Measurements from ENCODE around the gene PGRMC2. TPM values are rescaled to one million over a fixed set of nuclear protein-coding genes. Genes with fewer than 3 reads are reported as not detected.

The PGRMC2 gene
- polyA plus RNA-seq, 1 experiment: 15.9 TPM

DNA sequence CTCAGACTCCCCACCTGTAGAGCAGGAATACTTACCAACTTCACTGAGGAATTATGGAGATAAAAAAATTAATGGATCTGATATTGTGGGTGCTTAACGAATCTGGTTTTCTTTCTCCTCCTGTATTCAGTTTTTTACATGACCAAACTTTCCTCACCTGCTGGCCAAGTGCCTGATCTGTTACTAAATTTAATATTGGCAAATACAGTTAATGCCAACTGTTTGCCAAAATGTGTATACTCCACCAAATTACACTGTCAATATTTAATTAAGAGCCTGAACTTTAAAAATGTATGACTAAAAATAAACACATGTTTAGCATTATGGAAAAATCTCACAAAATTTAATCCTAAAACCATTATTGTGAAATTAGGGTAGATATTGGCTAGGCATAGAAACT lies 3.3 kb downstream of the PGRMC2 start:
- no peak overlapping the region for H3K4me3 ChIP-seq (ENCODE audit: low read depth, low read length)
- no peaks in the 10 kb centered on the region for H3K27me3 ChIP-seq (ENCODE audit: control insufficient read depth, insufficient read depth, low read length)
- TF ChIP-seq, protein P1, sequence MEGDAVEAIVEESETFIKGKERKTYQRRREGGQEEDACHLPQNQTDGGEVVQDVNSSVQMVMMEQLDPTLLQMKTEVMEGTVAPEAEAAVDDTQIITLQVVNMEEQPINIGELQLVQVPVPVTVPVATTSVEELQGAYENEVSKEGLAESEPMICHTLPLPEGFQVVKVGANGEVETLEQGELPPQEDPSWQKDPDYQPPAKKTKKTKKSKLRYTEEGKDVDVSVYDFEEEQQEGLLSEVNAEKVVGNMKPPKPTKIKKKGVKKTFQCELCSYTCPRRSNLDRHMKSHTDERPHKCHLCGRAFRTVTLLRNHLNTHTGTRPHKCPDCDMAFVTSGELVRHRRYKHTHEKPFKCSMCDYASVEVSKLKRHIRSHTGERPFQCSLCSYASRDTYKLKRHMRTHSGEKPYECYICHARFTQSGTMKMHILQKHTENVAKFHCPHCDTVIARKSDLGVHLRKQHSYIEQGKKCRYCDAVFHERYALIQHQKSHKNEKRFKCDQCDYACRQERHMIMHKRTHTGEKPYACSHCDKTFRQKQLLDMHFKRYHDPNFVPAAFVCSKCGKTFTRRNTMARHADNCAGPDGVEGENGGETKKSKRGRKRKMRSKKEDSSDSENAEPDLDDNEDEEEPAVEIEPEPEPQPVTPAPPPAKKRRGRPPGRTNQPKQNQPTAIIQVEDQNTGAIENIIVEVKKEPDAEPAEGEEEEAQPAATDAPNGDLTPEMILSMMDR (IDR thresholded peaks at IDR 0.05; ENCODE audit: insufficient read depth, low read depth, low read length): no peak
- ChIA-PET POLR2A (no interaction called here), CTCF (interaction anchor here (1.0 kb wide), 1 partner anchor 9 kb away, joined by 3 read pairs; no protein-coding TSS in a partner anchor)
- no peaks in the 10 kb centered on the region for H3K36me3 ChIP-seq (ENCODE audit: control insufficient read depth, insufficient read depth, low read length)
- DNase-seq (ENCODE audit: low read depth): no peak

DNA sequence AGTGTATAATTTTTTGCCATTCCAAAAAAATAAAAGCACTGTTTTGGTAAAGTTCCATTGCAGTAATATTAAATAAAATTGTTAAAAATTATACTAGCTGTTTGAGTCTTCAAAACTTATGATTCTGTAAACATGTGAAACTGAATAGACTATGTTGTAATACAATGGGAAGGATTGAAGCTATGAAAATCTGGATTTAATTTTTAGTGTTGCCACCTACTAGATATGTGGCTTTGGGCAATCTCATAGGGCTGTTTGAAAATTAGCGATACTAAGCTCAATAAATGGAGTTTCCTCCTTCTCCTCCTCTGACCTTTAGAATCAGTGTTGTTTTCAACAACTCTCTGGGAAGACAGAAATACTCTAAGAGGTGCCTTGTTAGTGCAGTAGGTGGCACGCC lies 4.5 kb downstream of the PGRMC2 start:
- no peak for DNase-seq (ENCODE audit: low read depth)
- no peaks in the 10 kb centered on the region for H3K27me3 ChIP-seq (ENCODE audit: control insufficient read depth, insufficient read depth, low read length)
- H3K36me3 ChIP-seq (ENCODE audit: control insufficient read depth, insufficient read depth, low read length): no peaks in the 10 kb centered on the region
- POLR2A ChIA-PET: no interaction called here
- CTCF ChIA-PET: interaction anchor here (1.0 kb wide), 1 partner anchor 66 kb away, joined by 3 read pairs; no protein-coding TSS in a partner anchor
- TF ChIP-seq, protein P1 (IDR thresholded peaks at IDR 0.05; ENCODE audit: insufficient read depth, low read depth, low read length): no peak
- H3K4me3 ChIP-seq (ENCODE audit: low read depth, low read length): no peak overlapping the region

DNA sequence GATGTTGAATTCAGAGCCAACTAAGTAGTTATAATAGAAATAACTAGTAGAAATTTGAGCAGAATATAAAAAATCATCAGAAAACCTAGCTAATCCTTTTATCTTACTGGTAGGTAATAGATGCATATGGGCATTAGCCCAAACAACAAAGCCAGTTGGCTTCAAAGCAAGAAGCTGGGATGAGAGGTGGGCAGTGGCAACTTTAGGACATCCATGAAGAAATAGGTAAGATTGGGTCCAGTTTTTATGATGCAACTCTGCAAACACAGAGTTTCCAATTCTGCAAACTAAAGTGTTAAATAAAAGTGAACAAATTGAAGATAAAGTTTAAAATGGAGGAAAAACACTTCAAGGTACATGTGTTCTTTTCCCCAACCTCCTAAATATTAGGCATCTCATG lies 5.1 kb downstream of the PGRMC2 start:
- ChIA-PET POLR2A (interaction anchor here (0.7 kb wide), 1 partner anchor 41 kb away, joined by 3 read pairs; no protein-coding TSS in a partner anchor), CTCF (interaction anchor here (1.0 kb wide), 1 partner anchor 67 kb away, joined by 3 read pairs; no protein-coding TSS in a partner anchor)
- TF ChIP-seq, protein P1 (IDR thresholded peaks at IDR 0.05; ENCODE audit: insufficient read depth, low read depth, low read length): no peak
- Histone ChIP-seq H3K27me3 (ENCODE audit: control insufficient read depth, insufficient read depth, low read length) (no peaks in the 10 kb centered on the region), H3K36me3 (ENCODE audit: control insufficient read depth, insufficient read depth, low read length) (no peaks in the 10 kb centered on the region), H3K4me3 (ENCODE audit: low read depth, low read length) (no peak overlapping the region)
- DNase-seq (ENCODE audit: low read depth): no peak

DNA sequence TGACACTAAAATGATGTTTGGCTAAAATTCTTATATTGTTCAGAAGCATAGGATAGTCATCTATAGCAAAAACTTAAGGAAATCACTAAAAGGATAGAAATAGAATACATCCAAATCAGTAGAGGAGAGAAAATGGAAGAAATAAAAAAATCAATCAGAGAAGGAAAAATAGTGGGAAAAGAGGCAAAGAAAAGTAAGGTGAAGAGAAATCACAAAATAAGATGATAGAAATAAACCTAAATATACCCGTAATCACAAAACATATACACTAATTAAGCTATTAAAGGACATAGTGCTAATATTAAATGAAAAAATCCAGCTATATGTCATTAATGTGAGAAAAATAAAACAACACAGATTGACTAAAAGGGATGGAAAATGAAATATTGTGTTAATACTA lies 6.3 kb downstream of the PGRMC2 start:
- H3K4me3 ChIP-seq (ENCODE audit: low read depth, low read length): no peak overlapping the region
- no peak for DNase-seq (ENCODE audit: low read depth)
- TF ChIP-seq, protein P1 (IDR thresholded peaks at IDR 0.05; ENCODE audit: insufficient read depth, low read depth, low read length): no peak
- no peaks in the 10 kb centered on the region for H3K27me3 ChIP-seq (ENCODE audit: control insufficient read depth, insufficient read depth, low read length)
- no peaks in the 10 kb centered on the region for H3K36me3 ChIP-seq (ENCODE audit: control insufficient read depth, insufficient read depth, low read length)
- ChIA-PET CTCF (no interaction called here), POLR2A (no interaction called here)

DNA sequence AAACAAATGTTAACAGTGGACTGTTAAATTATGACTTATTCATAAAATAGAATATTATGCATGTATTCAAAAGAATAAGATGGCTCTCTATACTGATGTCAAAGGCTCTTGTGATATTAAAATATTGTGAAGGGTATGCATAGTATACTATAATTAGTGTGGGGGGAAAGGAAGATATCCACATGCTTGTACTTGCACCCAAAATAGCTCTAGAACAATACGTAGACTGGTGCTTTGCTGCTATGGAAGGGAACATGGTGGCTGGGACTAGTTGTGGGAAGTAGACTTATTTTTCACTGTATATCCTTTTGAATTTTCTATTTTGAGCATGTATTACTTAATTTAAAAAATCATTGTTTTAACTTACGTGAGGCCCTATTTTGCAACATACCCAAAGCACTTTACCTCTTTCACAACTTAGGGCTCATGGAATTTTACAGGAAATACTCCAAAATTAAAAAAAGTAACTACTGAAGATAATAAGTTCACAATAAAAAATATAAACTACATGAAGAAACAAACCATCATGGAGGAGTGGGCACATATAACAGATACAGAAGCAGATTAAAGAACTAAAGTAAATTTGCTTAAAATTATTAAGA lies 7.9 kb downstream of the PGRMC2 start:
- POLR2A ChIA-PET: no interaction called here
- no peaks in the 10 kb centered on the region for H3K36me3 ChIP-seq (ENCODE audit: control insufficient read depth, insufficient read depth, low read length)
- no peak overlapping the region for H3K4me3 ChIP-seq (ENCODE audit: low read depth, low read length)
- TF ChIP-seq, protein P1 (IDR thresholded peaks at IDR 0.05; ENCODE audit: insufficient read depth, low read depth, low read length): no peak
- no peaks in the 10 kb centered on the region for H3K27me3 ChIP-seq (ENCODE audit: control insufficient read depth, insufficient read depth, low read length)
- CTCF ChIA-PET: no interaction called here
- DNase-seq (ENCODE audit: low read depth): no peak
